Measurements from ENCODE around the gene SLC45A1.

The SLC45A1 gene

GRCh38 chr1:8311068-8311718 lies 6.7 kb upstream of the SLC45A1 start:
- no peak for DNase-seq (ENCODE audit: low read depth in 2 of 2)

- no peak for DNase-seq (ENCODE audit: low read depth in 2 of 2)
Observed at GRCh38 chr1:8312235-8313218, 5.4 kb upstream of the SLC45A1 start.

- DNase-seq (ENCODE audit: low read depth in 2 of 2) = no peak
Observed at GRCh38 chr1:8313231-8313630, 4.7 kb upstream of the SLC45A1 start.

GRCh38 chr1:8314346-8315280 lies 3.3 kb upstream of the SLC45A1 start:
- DNase-seq (ENCODE audit: low read depth in 2 of 2) = peak; percentile 37 to 41

- no peak for DNase-seq (ENCODE audit: low read depth in 2 of 2)
Observed at GRCh38 chr1:8315573-8316475, 2.1 kb upstream of the SLC45A1 start.

- DNase-seq (ENCODE audit: low read depth in 2 of 2) = no peak
Observed at GRCh38 chr1:8318436-8318835, 522 bp downstream of the SLC45A1 start.

- DNase-seq (ENCODE audit: low read depth in 2 of 2) = no peak
Observed at GRCh38 chr1:8321612-8322011, 3.7 kb downstream of the SLC45A1 start.

GRCh38 chr1:8323706-8324105 lies 5.8 kb downstream of the SLC45A1 start:
- no peak for DNase-seq (ENCODE audit: low read depth in 2 of 2)

- DNase-seq (ENCODE audit: low read depth in 2 of 2) = no peak
Observed at GRCh38 chr1:8324176-8324810, 6.4 kb downstream of the SLC45A1 start.

GRCh38 chr1:8325771-8326170 lies 7.9 kb downstream of the SLC45A1 start:
- DNase-seq (ENCODE audit: low read depth in 2 of 2) = no peak

- DNase-seq (ENCODE audit: low read depth in 2 of 2) = no peak
Observed at GRCh38 chr1:8326265-8326664, 8.4 kb downstream of the SLC45A1 start.

- DNase-seq (ENCODE audit: low read depth in 2 of 2) = no peak
Observed at GRCh38 chr1:8328271-8328670, 10.4 kb downstream of the SLC45A1 start.

GRCh38 chr1:8329439-8329838 lies 11.5 kb downstream of the SLC45A1 start:
- no peak for DNase-seq (ENCODE audit: low read depth in 2 of 2)

GRCh38 chr1:8329858-8330257 lies 11.9 kb downstream of the SLC45A1 start:
- DNase-seq (ENCODE audit: low read depth in 2 of 2) = no peak

- DNase-seq (ENCODE audit: low read depth in 2 of 2) = no peak
Observed at GRCh38 chr1:8330271-8331125, 12.6 kb downstream of the SLC45A1 start.

- DNase-seq (ENCODE audit: low read depth in 2 of 2) = no peak
Observed at GRCh38 chr1:8332806-8333205, 14.9 kb downstream of the SLC45A1 start.

- no peak for DNase-seq (ENCODE audit: low read depth in 2 of 2)
Observed at GRCh38 chr1:8333246-8333987, 15.5 kb downstream of the SLC45A1 start.

GRCh38 chr1:8334106-8334851 lies 16.4 kb downstream of the SLC45A1 start:
- DNase-seq (ENCODE audit: low read depth in 2 of 2) = no peak
